ENCODE data around the gene FAM90A1.
"Not testable (repeated sequence)": the region's sequence is repeated elsewhere in the genome, so short reads cannot be mapped to it uniquely, and the experiment has no call there.

GRCh38 chr12:8241917-8242621 is 14.7 kb upstream of the FAM90A1 start:
- TF ChIP-seq EGR1 (IDR thresholded peaks at IDR 0.05; ENCODE audit: low read depth in 2 of 2); CTCF (IDR thresholded peaks at IDR 0.05; ENCODE audit: low read depth, low read length, missing input control); YY1 (IDR thresholded peaks at IDR 0.05); ATF3 (IDR thresholded peaks at IDR 0.05); NR2F2 (IDR thresholded peaks at IDR 0.05); MAX (IDR thresholded peaks at IDR 0.05): not testable (repeated sequence)

Measured in liver (tissue), 3 donors.